Measurements from ENCODE around the gene RND1. TPM values are rescaled to one million over a fixed set of nuclear protein-coding genes. Genes with fewer than 3 reads are reported as not detected.

The RND1 gene
- total and polyA plus RNA-seq, 2 of the 13 experiments (the other 11 are each of a cell fraction or from before 2014, with no cell fraction given): 1.8 to 1.9 TPM

DNA sequence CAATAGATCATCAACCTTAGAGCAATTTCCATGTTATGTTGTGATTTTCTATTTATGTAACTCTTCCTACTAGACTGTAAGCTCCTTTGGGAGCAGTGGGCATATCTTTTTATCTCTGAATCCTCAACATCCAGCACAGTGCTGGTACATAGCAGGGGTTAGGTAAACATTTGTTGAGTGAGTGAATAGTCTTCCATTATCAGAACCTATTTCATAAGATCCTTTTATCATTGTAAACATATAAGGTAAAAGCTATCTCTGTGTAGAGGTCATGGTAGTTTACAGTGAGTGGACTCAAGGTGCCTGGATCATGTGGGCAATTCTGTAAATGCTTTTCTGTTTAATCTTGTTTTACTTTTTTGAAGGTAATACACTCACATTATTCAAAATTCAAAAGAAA, 44.5 kb upstream of the RND1 start (continued):
- TF ChIP-seq, protein P1, sequence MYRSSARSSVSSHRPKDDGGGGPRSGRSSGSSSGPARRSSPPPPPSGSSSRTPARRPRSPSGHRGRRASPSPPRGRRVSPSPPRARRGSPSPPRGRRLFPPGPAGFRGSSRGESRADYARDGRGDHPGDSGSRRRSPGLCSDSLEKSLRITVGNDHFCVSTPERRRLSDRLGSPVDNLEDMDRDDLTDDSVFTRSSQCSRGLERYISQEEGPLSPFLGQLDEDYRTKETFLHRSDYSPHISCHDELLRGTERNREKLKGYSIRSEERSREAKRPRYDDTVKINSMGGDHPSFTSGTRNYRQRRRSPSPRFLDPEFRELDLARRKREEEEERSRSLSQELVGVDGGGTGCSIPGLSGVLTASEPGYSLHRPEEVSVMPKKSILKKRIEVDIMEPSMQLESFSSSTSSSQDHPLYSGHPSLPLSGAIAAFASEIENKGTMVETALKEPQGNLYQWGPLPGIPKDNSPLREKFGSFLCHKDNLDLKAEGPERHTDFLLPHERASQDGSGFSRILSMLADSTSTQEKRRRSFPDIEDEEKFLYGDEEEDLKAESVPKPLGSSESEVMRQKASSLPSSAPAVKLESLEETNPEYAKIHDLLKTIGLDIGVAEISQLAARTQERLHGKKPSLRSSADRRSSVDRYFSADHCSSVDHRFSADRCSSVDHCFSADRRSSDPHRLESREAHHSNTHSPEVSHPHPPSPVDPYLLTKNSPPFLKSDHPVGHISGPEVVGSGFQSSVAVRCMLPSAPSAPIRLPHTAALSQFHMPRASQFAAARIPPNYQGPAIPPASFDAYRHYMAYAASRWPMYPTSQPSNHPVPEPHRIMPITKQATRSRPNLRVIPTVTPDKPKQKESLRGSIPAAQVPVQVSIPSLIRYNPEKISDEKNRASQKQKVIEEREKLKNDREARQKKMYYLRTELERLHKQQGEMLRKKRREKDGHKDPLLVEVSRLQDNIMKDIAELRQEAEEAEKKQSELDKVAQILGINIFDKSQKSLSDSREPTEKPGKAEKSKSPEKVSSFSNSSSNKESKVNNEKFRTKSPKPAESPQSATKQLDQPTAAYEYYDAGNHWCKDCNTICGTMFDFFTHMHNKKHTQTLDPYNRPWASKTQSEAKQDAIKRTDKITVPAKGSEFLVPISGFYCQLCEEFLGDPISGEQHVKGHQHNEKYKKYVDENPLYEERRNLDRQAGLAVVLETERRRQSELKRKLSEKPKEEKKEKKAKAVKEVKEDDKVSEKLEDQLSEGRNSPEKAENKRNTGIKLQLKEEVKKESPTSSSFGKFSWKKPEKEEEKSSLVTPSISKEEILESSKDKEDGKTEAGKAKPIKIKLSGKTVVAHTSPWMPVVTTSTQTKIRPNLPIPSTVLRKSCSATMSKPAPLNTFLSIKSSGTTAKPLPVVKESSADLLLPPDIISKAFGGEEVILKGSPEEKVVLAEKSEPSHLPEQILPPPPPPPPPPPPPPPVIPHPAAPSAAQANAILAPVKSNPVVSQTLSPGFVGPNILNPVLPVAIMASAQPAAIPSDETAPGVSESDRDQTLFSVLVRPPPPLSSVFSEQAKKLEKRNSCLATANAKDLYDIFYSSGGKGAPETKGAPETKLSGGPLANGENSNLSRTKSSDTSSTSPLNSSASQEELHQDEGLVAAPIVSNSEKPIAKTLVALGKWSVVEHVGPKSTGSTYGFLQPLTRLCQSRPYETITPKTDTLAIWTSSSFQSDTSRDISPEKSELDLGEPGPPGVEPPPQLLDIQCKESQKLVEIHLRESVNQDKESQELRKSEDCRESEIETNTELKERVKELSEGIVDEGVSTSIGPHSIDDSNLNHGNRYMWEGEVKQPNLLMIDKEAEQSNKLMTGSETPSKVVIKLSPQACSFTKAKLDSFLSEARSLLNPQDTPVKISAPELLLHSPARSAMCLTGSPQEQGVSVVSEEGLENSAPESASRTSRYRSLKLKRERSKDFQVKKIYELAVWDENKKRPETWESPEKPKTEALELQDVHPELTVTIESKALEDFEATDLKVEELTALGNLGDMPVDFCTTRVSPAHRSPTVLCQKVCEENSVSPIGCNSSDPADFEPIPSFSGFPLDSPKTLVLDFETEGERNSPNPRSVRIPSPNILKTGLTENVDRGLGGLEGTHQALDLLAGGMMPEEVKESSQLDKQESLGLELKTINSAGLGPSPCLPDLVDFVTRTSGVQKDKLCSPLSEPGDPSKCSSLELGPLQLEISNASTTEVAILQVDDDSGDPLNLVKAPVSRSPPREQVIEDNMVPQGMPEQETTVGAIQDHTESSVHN (CRISPR knock-in tag; IDR thresholded peaks at IDR 0.05): no peak
- TF ChIP-seq ZFX (CRISPR knock-in tag; IDR thresholded peaks at IDR 0.05; ENCODE audit: low read depth) (no peak), ATF7-NPFF (CRISPR knock-in tag; IDR thresholded peaks at IDR 0.05; ENCODE audit: low read depth) (no peak), KLF11 (CRISPR knock-in tag; IDR thresholded peaks at IDR 0.05) (no peak), TOE1 (CRISPR knock-in tag; IDR thresholded peaks at IDR 0.05) (no peak), ZNF879 (CRISPR knock-in tag; IDR thresholded peaks at IDR 0.05) (no peak), SP2 (CRISPR knock-in tag; IDR thresholded peaks at IDR 0.05) (no peak), ZNF777 (CRISPR knock-in tag; IDR thresholded peaks at IDR 0.05) (no peak), NCOA1 (CRISPR knock-in tag; IDR thresholded peaks at IDR 0.05) (no peak), ZNF782 (CRISPR knock-in tag; IDR thresholded peaks at IDR 0.05; ENCODE audit: borderline replicate concordance) (no peak), ZNF317 (CRISPR knock-in tag; IDR thresholded peaks at IDR 0.05) (no peak), HNRNPLL (IDR thresholded peaks at IDR 0.05; ENCODE audit: low read depth, low read length, poor library complexity, severe bottlenecking) (no peak)
- TF ChIP-seq, protein P2, sequence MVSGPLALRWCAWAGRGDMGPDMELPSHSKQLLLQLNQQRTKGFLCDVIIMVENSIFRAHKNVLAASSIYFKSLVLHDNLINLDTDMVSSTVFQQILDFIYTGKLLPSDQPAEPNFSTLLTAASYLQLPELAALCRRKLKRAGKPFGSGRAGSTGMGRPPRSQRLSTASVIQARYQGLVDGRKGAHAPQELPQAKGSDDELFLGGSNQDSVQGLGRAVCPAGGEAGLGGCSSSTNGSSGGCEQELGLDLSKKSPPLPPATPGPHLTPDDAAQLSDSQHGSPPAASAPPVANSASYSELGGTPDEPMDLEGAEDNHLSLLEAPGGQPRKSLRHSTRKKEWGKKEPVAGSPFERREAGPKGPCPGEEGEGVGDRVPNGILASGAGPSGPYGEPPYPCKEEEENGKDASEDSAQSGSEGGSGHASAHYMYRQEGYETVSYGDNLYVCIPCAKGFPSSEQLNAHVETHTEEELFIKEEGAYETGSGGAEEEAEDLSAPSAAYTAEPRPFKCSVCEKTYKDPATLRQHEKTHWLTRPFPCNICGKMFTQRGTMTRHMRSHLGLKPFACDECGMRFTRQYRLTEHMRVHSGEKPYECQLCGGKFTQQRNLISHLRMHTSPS (CRISPR knock-in tag; IDR thresholded peaks at IDR 0.05; ENCODE audit: low read depth): no peak
- TF ChIP-seq, protein P3, sequence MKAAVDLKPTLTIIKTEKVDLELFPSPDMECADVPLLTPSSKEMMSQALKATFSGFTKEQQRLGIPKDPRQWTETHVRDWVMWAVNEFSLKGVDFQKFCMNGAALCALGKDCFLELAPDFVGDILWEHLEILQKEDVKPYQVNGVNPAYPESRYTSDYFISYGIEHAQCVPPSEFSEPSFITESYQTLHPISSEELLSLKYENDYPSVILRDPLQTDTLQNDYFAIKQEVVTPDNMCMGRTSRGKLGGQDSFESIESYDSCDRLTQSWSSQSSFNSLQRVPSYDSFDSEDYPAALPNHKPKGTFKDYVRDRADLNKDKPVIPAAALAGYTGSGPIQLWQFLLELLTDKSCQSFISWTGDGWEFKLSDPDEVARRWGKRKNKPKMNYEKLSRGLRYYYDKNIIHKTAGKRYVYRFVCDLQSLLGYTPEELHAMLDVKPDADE (CRISPR knock-in tag; IDR thresholded peaks at IDR 0.05): no peak
- TF ChIP-seq, protein P4, sequence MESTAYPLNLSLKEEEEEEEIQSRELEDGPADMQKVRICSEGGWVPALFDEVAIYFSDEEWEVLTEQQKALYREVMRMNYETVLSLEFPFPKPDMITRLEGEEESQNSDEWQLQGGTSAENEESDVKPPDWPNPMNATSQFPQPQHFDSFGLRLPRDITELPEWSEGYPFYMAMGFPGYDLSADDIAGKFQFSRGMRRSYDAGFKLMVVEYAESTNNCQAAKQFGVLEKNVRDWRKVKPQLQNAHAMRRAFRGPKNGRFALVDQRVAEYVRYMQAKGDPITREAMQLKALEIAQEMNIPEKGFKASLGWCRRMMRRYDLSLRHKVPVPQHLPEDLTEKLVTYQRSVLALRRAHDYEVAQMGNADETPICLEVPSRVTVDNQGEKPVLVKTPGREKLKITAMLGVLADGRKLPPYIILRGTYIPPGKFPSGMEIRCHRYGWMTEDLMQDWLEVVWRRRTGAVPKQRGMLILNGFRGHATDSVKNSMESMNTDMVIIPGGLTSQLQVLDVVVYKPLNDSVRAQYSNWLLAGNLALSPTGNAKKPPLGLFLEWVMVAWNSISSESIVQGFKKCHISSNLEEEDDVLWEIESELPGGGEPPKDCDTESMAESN (CRISPR knock-in tag; conservative IDR thresholded peaks at IDR 0.05): peak; percentile 71; the same call in 1 of the 2 replicates
- TF ChIP-seq, protein P5, sequence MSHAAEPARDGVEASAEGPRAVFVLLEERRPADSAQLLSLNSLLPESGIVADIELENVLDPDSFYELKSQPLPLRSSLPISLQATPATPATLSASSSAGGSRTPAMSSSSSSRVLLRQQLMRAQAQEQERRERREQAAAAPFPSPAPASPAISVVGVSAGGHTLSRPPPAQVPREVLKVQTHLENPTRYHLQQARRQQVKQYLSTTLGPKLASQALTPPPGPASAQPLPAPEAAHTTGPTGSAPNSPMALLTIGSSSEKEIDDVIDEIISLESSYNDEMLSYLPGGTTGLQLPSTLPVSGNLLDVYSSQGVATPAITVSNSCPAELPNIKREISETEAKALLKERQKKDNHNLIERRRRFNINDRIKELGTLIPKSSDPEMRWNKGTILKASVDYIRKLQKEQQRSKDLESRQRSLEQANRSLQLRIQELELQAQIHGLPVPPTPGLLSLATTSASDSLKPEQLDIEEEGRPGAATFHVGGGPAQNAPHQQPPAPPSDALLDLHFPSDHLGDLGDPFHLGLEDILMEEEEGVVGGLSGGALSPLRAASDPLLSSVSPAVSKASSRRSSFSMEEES (CRISPR knock-in tag; IDR thresholded peaks at IDR 0.05): peak; percentile 89

Data from HepG2 (cell line).